Endothelial cell of umbilical vein (primary cell): ENCODE measurements around the gene ZP1. TPM values are rescaled to one million over a fixed set of nuclear protein-coding genes. Genes with fewer than 3 reads are reported as not detected.
A peak's percentile ranks its signal among the peaks of the same experiment; 100 is the strongest.

Experiments used
- BruUV-seq: library from RNA; stranded (reverse); fragments of 400-500 nt; replicated peaks from 2 replicates; lab custom pipeline; 2021; lab: Mats Ljungman, UMichigan
- CTCF ChIA-PET: fragments of 300-600, 350-600 bp; sonication (Branson Sonifier 250); formaldehyde crosslinking; loops from one replicate; lab custom pipeline; 2021; ENCODE audit warnings: antibody characterized with exemption, inconsistent platforms; lab: Charles Lee
- POLR2A ChIA-PET: fragments of 300-600, 350-600 bp; sonication (Branson Sonifier 250); formaldehyde crosslinking; loops from one replicate; lab custom pipeline; 2021; ENCODE audit warnings: antibody characterized with exemption, inconsistent platforms; lab: Charles Lee
- DNase-seq: peaks from one replicate; pipeline ENCODE4 v3.0.0-alpha.2; 2011; ENCODE audit warnings: low read depth, low spot score
- FAIRE-seq: peaks from 2 replicates; lab custom pipeline; 2011; peaks lifted over from hg19 to GRCh38; lab: Jason Lieb, UNC
- H2AFZ ChIP-seq: 2 replicates; pipeline ENCODE4 v1.6.0; 2012; ENCODE audit warnings: low read depth, low read length, control low read depth, inconsistent platforms
- H3K27ac ChIP-seq: 2 replicates; pipeline ENCODE4 v1.5.1; 2011; ENCODE audit warnings: low read depth, mild to moderate bottlenecking, control low read depth, low read length, moderate library complexity; ENCODE audit not compliant: insufficient read depth
- H3K27me3 ChIP-seq, 2 experiments: 2 replicates each; pipeline versions ENCODE4 v1.6.0 to v1.6.1; 2011; ENCODE audit warnings: low read length in 2 of 2, mixed read lengths in 1 of 2; ENCODE audit not compliant: control insufficient read depth in 2 of 2, insufficient read depth in 2 of 2
- H3K36me3 ChIP-seq, 2 experiments: 2 replicates in 1 of 2; 3 replicates in 1 of 2; pipeline ENCODE4 v1.5.1; 2011; ENCODE audit warnings: low read length in 2 of 2, mild to moderate bottlenecking in 1 of 2, moderate library complexity in 1 of 2; ENCODE audit not compliant: control insufficient read depth in 2 of 2, insufficient read depth in 2 of 2; ENCODE audit errors: extremely low read depth in 1 of 2
- H3K4me1 ChIP-seq: 3 replicates; pipeline ENCODE4 v1.5.1; 2011; ENCODE audit warnings: mild to moderate bottlenecking, low read length; ENCODE audit not compliant: control insufficient read depth, insufficient read depth; ENCODE audit errors: extremely low read depth
- H3K4me2 ChIP-seq: 2 replicates; pipeline ENCODE4 v1.6.1; 2011; ENCODE audit warnings: low read length, control low read depth, mixed read lengths; ENCODE audit not compliant: insufficient read depth
- H3K4me3 ChIP-seq, 3 experiments: fragments of 200-600 bp in 1 of 3; sonication (generic), shearing (Covaris generic) in 1 of 3; replicated peaks in 1 of 3; 2 replicates each; pipeline ENCODE4 v1.5.1; 2011 to 2016; ENCODE audit warnings: control low read depth in 3 of 3, low read length in 3 of 3, mild to moderate bottlenecking in 2 of 3, inconsistent platforms in 1 of 3, low read depth in 1 of 3, moderate library complexity in 1 of 3; ENCODE audit not compliant: insufficient read depth in 1 of 3
- H3K79me2 ChIP-seq: 2 replicates; pipeline ENCODE4 v1.6.0; 2012; ENCODE audit warnings: low read length, inconsistent platforms; ENCODE audit not compliant: control insufficient read depth, insufficient read depth
- H3K9ac ChIP-seq: replicated peaks from 2 replicates; pipeline ENCODE3; 2011; ENCODE audit warnings: low read length, control low read depth; ENCODE audit not compliant: insufficient read depth; ENCODE audit errors: extremely low read depth
- H3K9me1 ChIP-seq: replicated peaks from 3 replicates; pipeline ENCODE4 v1.6.0; 2011; ENCODE audit warnings: mild to moderate bottlenecking, low read length; ENCODE audit not compliant: control insufficient read depth, insufficient read depth; ENCODE audit errors: extremely low read depth
- H3K9me3 ChIP-seq: replicated peaks from 2 replicates; pipeline ENCODE4 v1.5.1; 2012; ENCODE audit warnings: low read length, inconsistent platforms; ENCODE audit not compliant: control insufficient read depth, insufficient read depth
- H4K20me1 ChIP-seq: replicated peaks from 2 replicates; pipeline ENCODE3; 2011; ENCODE audit warnings: mild to moderate bottlenecking, low read length; ENCODE audit not compliant: control insufficient read depth, insufficient read depth; ENCODE audit errors: extremely low read depth
- EZH2 ChIP-seq: IDR thresholded peaks from 2 replicates; pipeline ENCODE4 v1.6.1; 2012; ENCODE audit warnings: borderline replicate concordance, low read depth, mild to moderate bottlenecking, moderate library complexity, low read length, inconsistent platforms; ENCODE audit not compliant: severe bottlenecking
- GATA2 ChIP-seq: IDR thresholded peaks from 2 replicates; pipeline ENCODE4 v1.7.0; 2011; ENCODE audit warnings: low read depth, mild to moderate bottlenecking, moderate library complexity, mixed read lengths, low read length; ENCODE audit not compliant: insufficient read length, insufficient read depth
- JUN ChIP-seq: IDR thresholded peaks from 2 replicates; pipeline ENCODE4 v1.6.1; 2011; ENCODE audit warnings: borderline replicate concordance, low read depth; ENCODE audit not compliant: insufficient read length, insufficient read depth
- POLR2A ChIP-seq: IDR thresholded peaks from 2 replicates; pipeline ENCODE4 v1.6.1; 2012; ENCODE audit warnings: low read depth, mild to moderate bottlenecking, control low read depth, low read length
- POLR2AphosphoS5 ChIP-seq: IDR thresholded peaks from 2 replicates; pipeline ENCODE4 v1.6.1; 2012; ENCODE audit warnings: low read depth, mild to moderate bottlenecking, control low read depth, low read length, moderate library complexity; ENCODE audit not compliant: insufficient read depth
- dilution Hi-C: fragments of 300-500 bp; cut with MboI; formaldehyde crosslinking; loops from one replicate; pipeline ENCODE4 v1.15.0; 2019; ENCODE audit warnings: low sequenced_read_pairs; ENCODE audit not compliant: extremely low pct_ligation_motif_present
- intact Hi-C: fragments of 100-400 bp; cut with micrococcal nuclease; formaldehyde crosslinking; loops from one replicate; pipeline ENCODE4 v1.10.0; 2022
- polyA plus RNA-seq, 4 experiments: library from polyadenylated mRNA; depleted of rRNA in 3 of 4; stranded (reverse) in 3 of 4; unstranded in 1 of 4; fragments of >200 nt; gene quantifications; 2 replicates each; pipeline versions ENCODE4 v1.2.1 to v1.2.3, GENCODE V29; 2011 to 2012; ENCODE audit warnings: missing spikeins in 1 of 4
- total RNA-seq: library from RNA; stranded (reverse); gene quantifications from 2 replicates; pipeline ENCODE4 v1.2.3, GENCODE V29; 2021
- TF ChIP-seq, protein P1 (sequence below), 2 donors: IDR thresholded peaks; 1 replicate in 1 of 2; 2 replicates in 1 of 2; pipeline ENCODE4 v1.5.1; 2011; ENCODE audit warnings: low read length in 2 of 2, mild to moderate bottlenecking in 2 of 2, moderate library complexity in 2 of 2, control low read depth in 1 of 2, inconsistent platforms in 1 of 2, low read depth in 1 of 2; ENCODE audit not compliant: insufficient read depth in 1 of 2; ENCODE audit errors: extremely low read depth in 1 of 2
- TF ChIP-seq, protein P2 (sequence below): IDR thresholded peaks from 2 replicates; pipeline ENCODE4 v1.6.1; 2011; ENCODE audit not compliant: insufficient read depth, insufficient read length

Gene ZP1
- total and polyA plus RNA-seq, 2 donors (not counting 3 experiments of a cell fraction or from before 2014, with no cell fraction given), result not detected

DNA sequence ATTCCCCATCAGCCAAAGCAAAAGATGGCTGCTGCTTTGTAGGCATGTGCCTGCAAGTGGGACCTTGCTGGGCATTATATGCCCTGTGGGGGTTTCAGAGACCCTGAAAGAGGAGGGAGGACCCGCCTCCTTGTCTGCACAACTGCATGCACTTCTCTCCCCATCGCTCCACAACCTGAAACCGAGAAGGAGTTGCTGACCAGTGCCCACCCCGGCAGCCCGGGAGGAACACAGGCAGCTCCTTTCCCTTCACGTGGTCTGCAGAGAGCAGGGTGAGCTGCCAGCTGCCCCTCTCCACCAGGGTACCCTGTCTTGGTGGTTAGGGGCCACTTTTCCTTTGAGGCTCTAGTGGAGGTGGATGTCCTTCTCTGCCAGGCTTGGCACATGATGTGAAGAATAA lies 55.6 kb downstream of the ZP1 start:
- Histone ChIP-seq H3K27ac (no peak overlapping the region), H3K36me3 (peaks cover 3 to 23% of the 10 kb centered on the region in 2 experiments), H3K27me3 (no peaks in the 10 kb centered on the region), H3K4me1 (peaks cover 31% of the 10 kb centered on the region), H3K9ac (no peak overlapping the region), H3K9me1 (no peaks in the 10 kb centered on the region), H3K79me2 (peaks cover 17% of the 10 kb centered on the region), H3K9me3 (no peaks in the 10 kb centered on the region), H3K4me2 (no peak overlapping the region), H4K20me1 (no peaks in the 10 kb centered on the region), H2AFZ (no peak overlapping the region), H3K4me3 (no peak overlapping the region)
- dilution Hi-C loops (no loop called here), intact Hi-C loops (no loop called here)
- DNase-seq (no peak), FAIRE-seq (no peak)
- BruUV-seq, result TSS peak; percentile 18
- ChIA-PET POLR2A (no interaction called here), CTCF (no interaction called here)
- TF ChIP-seq, protein P1, sequence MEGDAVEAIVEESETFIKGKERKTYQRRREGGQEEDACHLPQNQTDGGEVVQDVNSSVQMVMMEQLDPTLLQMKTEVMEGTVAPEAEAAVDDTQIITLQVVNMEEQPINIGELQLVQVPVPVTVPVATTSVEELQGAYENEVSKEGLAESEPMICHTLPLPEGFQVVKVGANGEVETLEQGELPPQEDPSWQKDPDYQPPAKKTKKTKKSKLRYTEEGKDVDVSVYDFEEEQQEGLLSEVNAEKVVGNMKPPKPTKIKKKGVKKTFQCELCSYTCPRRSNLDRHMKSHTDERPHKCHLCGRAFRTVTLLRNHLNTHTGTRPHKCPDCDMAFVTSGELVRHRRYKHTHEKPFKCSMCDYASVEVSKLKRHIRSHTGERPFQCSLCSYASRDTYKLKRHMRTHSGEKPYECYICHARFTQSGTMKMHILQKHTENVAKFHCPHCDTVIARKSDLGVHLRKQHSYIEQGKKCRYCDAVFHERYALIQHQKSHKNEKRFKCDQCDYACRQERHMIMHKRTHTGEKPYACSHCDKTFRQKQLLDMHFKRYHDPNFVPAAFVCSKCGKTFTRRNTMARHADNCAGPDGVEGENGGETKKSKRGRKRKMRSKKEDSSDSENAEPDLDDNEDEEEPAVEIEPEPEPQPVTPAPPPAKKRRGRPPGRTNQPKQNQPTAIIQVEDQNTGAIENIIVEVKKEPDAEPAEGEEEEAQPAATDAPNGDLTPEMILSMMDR (IDR thresholded peaks at IDR 0.05; ENCODE audit: extremely low read depth in 1 of 2, insufficient read depth in 1 of 2, low read depth in 1 of 2, low read length in 2 of 2), result no peak
- no peak for TF ChIP-seq JUN
- TF ChIP-seq POLR2AphosphoS5, result no peak

DNA sequence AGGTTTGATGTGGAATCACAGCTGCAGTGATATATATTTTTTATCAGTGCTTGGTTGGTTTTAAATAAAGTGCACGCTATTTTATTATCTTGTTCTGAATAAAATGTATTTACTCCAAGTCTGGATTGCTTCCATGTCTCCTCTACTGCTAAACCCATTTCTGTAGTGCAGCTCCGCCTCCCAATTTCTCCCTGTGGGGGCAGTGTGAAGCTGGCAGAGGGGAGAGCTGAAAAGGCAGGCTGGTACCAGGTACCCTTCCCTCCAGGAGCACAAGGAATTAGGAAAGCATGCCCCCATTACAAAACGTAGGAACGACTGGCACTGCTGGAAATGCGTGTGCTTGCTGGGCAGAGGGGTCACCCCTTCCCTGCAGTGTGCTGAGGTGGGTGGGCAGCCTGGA lies 56.0 kb downstream of the ZP1 start:
- Histone ChIP-seq H3K4me3 (no peak overlapping the region), H3K4me2 (no peak overlapping the region), H3K36me3 (peaks cover 3 to 23% of the 10 kb centered on the region in 2 experiments), H3K9me1 (no peaks in the 10 kb centered on the region), H3K4me1 (peaks cover 27% of the 10 kb centered on the region), H3K79me2 (peaks cover 13% of the 10 kb centered on the region), H3K27me3 (no peaks in the 10 kb centered on the region), H4K20me1 (no peaks in the 10 kb centered on the region), H3K27ac (no peak overlapping the region), H3K9ac (no peak overlapping the region), H2AFZ (no peak overlapping the region), H3K9me3 (no peaks in the 10 kb centered on the region)
- CTCF ChIA-PET, result interaction anchor here (0.9 to 1.1 kb wide), 4 partner anchors 8 to 93 kb away, joined by 4 to 7 read pairs (median 5); no protein-coding TSS in a partner anchor
- no peak for FAIRE-seq
- no peak for TF ChIP-seq POLR2A
- TF ChIP-seq, protein P2, sequence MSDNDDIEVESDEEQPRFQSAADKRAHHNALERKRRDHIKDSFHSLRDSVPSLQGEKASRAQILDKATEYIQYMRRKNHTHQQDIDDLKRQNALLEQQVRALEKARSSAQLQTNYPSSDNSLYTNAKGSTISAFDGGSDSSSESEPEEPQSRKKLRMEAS, result no peak
- no peak for TF ChIP-seq GATA2
- no peak for TF ChIP-seq EZH2
- TF ChIP-seq, protein P1 (IDR thresholded peaks at IDR 0.05; ENCODE audit: extremely low read depth in 1 of 2, insufficient read depth in 1 of 2, low read depth in 1 of 2, low read length in 2 of 2), result no peak
- dilution Hi-C loops, result no loop called here
- intact Hi-C loops, result no loop called here
- no TSS peak for BruUV-seq
- POLR2A ChIA-PET, result interaction anchor here (0.9 kb wide), 1 partner anchor 9 kb away, joined by 5 read pairs; the partner anchor contains the start of gene TMEM109
- no peak for DNase-seq
